GM19372 (cell line): ENCODE results near the gene GRHL1.

Experiments
- ATAC-seq: cut with Tn5 transposase; IDR thresholded peaks from one replicate; pipeline ENCODE4 v1.9.1; 2021; ENCODE audit warnings: mild to moderate bottlenecking, low read depth, moderate library complexity; ENCODE audit not compliant: unreplicated experiment

The GRHL1 gene

DNA sequence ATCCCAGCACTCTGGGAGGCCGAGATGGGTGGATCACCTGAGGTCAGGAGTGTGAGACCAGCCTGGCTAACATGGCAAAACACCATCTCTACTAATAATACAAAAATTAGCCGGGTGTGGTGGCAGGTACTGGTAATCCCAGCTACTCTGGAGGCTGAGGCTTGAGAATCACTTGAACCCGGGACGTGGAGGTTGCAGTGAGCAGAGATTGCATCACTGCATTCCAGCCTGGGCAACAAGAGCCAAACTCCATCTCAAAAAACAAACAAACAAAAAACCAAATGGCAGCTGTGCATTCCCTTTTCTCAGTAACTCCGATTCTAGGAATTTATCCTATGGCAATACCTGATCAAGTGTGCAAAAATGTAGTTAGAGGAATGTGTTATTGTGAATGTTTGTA is 4.7 kb upstream of the GRHL1 start:
- ATAC-seq = no peak

DNA sequence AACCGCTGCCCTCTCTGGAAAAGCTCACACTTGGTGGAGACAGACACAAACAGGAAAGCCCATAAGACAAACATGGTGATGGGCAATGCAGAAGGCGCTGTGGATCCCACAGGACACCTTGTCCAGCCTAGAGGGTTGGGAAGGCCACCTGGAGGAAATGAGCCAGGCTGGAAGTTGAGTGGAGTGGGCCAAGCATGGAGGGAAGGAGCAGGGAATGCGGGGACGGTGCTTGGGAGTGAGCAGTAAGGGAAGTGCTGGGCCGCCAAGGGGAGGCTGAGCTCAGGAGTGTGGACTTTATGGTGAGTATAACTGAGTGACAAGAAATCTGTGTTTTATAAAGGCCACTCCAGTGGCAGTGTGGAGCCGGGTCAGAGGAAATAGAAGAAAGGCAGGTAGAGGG is 2.8 kb upstream of the GRHL1 start:
- ATAC-seq = no peak

DNA sequence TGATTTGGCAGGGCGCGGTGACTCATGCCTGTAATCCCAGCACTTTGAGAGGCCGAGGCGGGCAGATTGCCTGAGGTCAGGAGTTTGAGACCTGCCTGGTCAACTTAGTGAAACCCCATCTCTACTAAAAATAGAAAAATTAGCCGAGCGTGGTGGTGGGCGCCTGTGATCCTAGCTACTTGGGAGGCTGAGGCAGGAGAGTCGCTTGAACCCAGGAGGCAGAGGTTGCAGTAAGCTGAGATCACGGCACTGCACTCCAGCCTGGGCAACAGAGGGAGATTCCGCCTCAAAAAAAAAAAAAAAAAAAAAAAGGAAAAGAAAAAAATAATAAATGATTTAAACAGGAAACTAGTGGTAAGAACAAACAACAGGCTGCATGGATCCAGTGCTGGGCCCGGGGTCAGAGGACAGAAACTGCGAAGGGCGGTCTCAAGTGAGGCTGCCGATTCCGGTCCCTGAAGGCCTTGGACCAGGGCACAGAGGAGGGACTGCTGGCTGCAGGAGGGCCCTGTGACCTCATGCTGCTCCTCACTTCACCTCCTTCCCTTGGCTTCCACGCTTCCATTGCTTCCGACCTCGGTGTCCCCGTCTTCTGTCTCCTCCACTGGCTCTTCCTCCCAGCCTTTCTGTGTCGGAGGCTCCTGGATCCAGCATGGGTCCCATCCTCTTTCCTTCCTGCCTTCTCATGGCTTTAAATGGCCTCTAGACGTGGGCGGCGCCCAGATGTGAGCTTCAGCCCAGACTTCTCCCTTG is 2.1 kb upstream of the GRHL1 start:
- no peak for ATAC-seq

DNA sequence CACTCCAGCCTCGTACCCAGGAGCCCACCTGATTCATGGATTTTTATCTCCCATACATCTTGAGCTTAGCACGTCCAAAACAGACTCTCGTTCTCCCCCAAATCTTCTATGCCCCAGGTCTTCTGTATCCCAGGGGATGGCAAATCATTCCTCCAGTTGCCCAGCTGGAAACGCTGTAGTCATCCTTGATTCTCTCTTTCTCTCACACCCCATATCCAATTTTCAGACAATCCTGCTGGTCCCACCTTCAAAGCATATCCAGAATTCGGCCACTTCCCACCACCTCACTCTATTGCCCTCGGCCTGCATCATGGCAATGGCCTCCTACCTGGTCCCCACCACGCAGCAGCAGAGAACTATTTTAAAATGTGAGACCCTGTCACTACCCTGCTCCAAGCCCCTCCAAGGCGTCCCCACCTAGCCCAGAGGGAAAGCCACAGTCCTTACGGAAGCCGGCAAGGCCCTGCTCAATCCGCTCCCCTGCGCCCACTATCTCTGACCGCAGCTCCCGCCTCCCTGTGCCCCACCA is 1.4 kb upstream of the GRHL1 start:
- no peak for ATAC-seq

DNA sequence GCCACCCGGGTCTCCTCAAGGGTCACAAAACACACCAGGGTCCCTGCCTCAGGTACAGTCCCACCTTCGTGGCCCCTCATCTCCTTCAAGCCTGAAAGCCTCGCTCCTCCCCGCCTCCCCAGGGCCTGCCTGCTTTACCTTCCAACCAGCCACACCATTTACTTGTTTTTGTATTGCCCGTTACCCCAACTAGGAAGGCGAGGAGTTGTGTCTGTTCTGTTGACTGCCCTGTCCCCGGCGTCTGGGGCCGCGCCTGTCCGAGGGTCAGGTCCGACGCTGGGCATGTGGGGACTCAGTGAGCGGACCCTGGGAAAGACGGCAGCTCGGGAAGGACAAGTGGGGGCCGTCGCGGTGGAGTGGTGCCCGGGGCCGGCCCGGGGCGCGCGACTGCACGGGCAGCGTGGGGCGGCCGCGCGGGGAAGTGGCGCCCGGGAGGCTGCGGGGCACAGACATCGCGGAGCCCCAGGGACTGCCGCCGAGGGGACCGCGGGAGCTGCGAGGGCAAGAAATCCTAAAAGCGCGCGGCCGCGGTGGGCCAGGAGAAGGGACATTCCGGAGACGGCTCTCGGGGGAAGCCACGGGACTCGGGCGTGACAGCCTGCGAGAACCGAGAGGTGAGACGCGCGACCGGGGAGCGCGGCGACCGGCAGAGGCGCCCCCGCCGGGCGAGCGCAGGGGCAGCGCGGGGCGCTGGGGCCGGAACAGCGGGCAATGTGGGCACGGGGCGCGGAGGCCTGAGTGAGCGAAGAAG is 797 bp upstream of the GRHL1 start:
- peak; percentile 37 for ATAC-seq

DNA sequence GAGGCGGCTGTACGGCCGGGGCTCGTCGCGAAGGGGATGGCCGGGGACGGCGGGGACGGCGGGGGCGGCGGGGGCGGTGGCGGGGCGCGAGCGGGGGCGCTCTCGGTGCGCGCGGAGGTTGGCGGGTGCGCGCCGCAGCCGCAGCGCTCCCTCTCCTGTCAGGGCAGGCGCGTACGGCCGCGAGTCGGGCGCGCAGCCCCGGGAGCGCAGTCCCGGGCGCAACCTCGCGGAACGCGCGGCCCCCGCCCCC is 296 bp upstream of the GRHL1 start:
- ATAC-seq = no peak

DNA sequence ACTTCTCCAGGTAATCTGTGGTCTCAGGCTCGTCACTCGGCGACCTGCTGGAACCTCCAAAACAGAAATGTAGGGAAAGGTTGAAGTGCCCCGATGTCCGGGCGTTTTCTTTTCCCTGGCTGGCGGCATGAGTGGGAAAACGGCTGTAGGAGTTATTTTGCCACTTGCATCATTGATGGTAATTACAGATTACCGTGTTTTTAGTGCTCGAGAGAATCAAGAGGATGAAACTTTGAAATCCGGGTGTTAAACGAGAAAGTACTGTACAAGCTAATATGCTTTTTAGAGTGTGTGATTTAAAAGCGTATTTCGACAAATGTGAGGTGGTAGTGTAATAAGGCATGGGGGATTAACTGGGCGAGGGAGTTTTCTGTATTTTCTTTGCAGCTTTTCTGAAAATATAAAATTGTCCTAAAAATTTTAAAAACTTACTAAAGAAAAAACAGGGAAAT is 819 bp downstream of the GRHL1 start:
- ATAC-seq = no peak

DNA sequence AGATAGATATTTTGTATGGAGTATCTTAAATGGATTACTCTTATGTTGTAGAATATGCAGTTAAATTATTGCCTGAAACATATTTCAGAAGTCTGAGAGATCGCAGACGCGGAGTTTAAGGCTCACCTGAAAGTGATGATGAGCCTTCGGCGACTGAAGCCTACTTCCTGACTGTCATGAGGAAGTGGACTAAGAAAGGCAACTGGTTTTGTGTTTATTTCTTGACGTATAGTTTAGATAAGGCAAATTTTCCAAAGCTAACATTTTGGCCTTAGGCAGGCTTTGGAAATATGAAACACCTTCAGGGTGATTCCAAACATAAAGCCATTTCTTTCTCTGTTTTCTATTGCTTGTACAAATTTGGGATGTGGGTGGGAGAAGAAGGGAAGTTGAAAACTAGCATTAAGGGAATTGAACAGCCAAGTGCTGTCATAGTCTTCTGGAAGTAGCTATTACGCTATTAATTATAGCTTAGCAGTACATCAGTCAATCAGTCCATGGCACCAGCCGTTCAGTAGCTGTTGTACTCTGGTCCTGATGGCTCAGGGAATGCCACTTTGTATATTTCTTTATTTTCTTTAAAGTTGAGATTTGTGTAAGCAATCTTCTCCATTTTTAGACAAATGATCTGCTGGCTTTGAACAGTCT is 1.5 kb downstream of the GRHL1 start:
- ATAC-seq = no peak

DNA sequence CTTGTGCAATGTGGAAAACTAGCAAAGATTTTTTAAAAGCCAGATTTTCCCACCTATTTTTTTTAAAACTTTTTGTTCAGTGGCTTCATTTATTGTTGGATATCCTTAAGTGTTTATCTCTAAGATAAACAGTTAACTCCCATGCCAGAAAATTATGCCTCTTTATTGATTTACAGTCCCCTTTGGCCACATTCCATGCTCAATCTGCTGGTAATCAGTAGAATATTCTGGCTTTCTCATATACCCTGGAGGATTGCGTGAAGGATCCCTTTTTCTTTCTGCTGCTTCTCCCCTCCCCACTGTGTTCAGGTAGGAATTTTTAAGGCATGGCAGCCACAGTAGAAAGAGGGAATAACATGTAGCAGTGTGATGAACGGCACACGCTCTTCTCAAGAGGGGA is 2.6 kb downstream of the GRHL1 start:
- ATAC-seq = no peak

DNA sequence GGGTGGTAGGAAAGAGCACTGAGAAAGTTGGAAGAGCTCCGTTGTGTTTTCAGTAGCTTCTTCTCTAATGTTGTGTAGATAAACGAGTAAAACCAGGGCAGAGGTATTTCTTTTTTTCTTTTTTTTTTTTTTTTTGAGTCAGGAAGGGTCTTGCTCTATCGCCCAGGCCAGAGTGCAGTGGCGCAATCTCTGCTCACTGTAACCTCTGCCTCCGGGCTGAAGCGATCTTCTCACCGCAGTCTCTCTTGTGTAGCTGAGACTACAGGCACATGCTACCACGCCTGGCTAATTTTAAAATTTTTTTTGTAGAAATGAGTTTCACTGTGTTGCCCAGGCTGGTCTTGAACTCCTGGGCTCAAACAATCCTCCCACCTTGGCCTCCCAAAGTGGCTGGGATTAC is 6.6 kb downstream of the GRHL1 start:
- no peak for ATAC-seq

DNA sequence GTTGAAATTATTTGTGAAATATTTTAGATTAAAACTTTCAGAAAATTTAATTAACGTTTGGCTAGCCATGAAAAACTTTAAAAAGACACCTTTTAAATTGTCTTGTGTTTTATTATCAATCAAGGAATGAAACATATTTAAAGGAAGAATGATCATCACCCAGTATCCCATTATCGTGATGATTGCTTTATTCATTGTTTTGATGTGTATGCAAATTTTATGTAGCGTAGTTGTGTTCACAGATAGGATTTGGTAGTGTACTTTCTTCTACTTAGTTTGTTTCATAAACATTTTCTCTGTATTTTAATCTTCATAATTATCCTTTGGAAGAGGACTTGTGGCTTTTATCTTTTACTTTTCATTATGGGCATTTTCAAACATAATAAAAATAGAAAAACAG is 7.8 kb downstream of the GRHL1 start:
- ATAC-seq = no peak

DNA sequence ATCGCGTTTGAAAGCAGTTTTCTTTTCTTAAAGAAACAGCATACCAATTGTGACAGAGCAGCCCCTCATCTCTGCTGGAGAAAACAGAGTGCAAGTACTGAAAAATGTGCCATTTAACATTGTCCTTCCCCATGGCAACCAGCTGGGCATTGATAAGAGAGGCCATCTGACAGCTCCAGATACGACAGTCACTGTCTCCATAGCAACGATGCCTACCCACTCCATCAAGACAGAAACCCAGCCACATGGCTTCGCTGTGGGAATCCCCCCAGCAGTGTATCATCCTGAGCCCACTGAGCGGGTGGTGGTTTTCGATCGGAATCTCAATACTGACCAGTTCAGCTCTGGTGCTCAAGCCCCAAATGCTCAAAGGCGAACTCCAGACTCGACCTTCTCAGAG is 9.5 kb downstream of the GRHL1 start:
- no peak for ATAC-seq

DNA sequence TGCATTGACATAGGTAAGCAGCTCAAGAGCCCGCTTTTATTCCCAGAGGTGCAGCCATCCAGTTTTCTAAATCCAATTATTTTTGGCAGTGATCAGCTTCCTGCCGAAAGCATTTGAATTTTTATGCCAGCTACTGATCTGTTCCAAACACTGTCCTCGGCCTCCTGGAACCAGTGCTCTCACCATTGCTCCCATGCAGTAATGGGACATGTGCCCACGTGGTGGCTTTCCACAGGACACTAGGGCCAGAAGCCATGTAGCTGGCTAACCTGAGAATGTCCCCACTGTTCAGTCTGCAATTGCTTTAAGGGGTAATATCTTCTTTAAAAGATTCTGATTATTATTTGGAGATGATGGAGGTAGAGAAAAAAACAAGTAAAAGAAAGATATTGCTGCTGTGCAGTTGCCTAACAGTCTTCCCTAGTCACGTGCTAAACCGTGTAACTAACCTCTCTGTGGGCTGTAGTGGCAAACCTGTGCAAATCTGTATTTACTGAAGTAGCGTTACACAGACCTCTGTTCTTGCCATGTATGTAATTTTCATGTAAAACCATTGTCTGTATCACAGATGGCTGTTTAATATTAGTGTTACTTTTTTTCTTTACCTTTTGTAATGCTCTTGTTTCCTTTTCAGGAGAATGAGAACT is 13.0 kb downstream of the GRHL1 start:
- ATAC-seq = no peak

DNA sequence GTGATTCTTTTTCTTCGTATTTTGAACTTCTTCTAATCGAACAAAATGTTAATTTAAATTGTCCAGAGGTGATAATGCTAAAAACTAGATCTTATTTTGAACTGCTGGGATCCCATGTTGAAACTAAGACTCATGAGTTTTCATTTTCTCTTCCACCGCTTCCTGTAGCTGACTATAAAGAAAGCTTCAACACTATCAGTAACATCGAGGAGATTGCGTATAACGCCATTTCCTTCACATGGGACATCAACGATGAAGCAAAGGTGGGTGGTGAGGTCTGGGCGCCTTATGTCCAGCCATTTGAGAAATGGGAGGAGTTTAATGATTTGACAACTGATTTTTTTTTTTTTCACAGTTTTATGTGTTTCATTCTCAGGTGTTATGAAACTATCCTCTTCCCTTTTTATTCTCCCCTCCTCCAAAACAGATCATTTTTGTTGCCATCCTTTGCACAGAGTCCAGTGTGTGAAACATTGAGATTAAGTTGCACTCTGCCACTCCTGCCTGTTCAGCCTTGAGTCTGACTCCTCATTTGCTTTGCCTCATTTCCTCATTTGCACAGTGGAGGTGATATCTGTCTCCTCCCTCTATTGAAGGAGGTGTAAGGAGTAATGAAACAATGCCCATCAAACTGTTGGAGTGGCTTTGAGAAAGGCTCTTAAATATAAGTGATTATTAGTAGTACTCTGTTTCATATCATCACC is 13.8 kb downstream of the GRHL1 start:
- ATAC-seq = no peak

DNA sequence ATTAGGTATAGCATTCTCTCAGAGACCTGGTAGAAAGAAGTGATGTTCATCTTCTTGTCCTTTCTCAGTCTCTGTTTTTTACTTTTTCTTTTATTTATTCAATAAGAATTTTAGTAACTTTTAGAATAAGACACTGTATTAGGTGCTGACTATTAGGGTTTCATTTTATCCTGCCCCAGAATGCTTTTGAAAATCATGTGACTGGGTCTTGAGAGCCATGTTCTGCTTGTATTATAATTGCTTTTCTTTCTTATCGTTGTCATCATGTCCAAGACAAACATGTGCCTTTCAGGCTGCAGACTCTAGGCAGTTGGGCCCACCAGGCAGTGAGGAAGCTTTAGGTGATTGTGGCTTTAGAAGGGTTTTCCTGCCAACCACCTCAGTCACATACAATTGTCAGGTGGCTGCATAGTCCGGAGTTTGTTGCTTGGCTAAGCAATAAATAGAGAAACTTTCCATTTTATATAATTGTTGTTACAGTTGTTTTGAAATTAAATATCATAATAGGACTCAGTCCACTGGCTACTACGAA is 15.1 kb downstream of the GRHL1 start:
- no peak for ATAC-seq

DNA sequence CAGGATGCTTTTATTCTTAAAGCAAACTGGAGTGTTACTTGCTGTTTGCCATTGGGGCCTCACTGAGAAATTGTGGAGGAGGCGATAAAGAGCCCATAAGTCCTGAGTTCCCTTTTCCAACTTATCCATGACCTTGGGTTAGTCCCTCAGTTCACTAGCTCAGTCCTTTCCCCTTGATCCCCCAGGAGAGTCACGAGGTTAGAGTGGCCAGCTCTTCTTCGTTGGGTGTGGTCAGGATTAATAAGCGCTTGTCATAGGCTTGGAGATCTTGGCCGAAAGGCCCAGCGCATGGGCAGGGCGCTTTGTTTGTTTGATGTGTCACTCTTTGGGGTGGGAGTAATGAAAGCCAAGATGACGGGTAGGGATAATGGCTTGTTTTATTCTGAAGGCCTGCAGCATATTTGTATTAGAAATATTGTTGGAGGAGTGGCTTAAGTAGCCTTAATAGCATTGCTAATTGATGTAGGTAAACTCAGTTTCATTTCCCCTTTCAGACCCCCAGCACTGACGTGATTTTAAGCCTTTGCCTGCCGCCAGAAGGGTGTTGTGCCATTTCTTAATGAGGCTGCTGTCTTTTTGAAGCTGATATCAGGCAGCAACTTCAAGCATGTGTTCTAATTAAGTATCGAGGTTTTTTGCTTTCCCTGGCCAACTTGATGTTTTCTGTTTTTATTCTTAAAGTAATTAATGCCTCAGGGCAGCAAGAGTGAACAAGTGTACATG is 15.7 kb downstream of the GRHL1 start:
- ATAC-seq = no peak

DNA sequence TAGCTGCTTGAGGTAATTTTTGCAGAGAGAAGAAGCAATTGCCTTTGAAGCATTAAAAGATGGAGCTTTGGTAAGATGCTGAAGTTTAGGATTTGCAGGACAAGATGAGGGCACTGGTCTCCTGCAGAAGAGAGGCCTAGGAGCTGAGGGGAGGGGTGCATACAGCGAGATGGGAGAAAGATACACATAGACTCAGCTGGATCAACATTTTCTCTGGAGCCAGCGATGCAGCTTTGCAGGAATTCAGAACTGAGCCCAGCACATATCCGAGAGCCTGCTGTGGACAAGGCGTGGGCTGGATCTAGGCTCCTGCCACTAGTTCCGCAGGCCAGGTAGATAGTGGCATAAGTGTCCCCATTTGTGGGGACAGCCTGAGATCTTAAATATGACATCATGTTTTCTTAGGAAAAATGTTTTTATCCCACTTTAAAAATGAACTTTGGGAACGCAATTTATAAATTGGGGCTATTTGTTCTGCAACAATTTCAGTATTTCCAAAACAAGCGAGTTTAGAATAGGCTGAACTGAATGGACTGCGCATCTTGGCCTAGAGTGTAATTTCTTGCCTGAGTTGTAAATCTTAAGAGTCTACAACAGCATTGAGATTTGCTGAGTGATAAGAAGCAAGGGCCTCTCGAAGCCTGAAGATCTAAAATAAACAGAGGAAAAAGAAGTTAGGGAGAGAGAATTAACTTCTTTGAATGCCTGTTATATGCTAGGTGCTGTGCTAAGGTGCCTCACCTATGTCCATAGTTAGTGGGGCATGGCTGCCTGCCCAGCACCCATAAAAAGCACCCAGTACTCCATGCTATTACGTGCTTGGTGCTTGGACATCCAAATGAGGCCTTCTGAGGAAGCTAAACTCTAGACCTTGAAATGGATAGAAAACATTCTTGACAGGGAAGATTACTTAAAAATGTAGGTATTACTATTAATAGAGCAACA is 17.3 kb downstream of the GRHL1 start:
- no peak for ATAC-seq

DNA sequence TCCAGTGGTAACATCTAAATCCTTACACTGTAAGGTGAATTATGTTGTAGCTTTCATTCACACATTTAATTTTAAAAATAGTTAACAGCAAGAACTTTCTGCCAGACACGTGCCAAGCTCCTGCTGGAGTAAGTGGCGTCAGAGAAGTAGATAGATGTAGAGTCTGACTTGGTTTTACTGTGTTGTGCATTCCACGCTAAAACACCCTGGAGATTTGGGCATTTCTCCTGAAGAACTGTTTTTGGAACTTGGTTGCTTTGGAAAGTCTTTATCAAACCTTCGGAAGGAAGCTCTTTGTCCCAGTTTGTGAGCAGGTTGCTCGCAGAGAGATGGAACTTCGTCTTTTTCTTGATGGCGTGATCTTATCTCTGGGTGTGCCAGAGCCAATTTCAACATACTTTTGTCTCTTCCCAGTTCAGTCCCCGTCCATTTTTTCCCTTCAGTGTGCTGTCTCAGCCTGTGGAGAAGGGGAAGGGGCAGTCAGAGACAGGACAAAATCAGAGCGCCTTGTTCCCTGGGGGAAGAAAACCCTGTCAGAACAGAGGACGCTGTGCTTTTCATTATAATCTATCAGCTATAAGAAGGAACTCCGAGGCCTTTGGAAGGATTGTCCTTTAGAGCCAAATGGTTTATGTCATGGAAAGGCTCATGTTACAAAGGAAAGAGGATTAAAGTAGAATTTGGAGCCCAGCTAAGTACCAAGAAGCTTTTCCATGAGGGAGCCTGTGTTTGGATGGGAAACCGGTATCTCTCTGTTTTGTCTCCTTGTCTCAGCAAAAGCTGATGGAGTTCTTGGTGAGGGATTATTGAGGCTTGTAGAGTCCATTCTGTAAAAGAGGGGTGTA is 18.9 kb downstream of the GRHL1 start:
- no peak for ATAC-seq
